ENCODE measurements around the gene POLR2I. TPM values are rescaled to one million over a fixed set of nuclear protein-coding genes. Genes with fewer than 3 reads are reported as not detected.
"Not testable (repeated sequence)": the region's sequence is repeated elsewhere in the genome, so short reads cannot be mapped to it uniquely, and the experiment has no call there.

POLR2I gene
- polyA plus RNA-seq, 4 donors = 47.4 to 78.7 (median 53.8) TPM

GRCh38 chr19:36136964-36137686 lies 22.4 kb upstream of the POLR2I start:
- DNase-seq (ENCODE audit: low read depth in 4 of 4, low spot score in 2 of 4) = no peak

GRCh38 chr19:36134867-36135266 lies 20.2 kb upstream of the POLR2I start:
- DNase-seq (ENCODE audit: low read depth in 4 of 4, low spot score in 2 of 4) = not testable (repeated sequence)

- not testable (repeated sequence) for DNase-seq (ENCODE audit: low read depth in 4 of 4, low spot score in 2 of 4)
Observed at GRCh38 chr19:36131221-36131620, 16.5 kb upstream of the POLR2I start.

GRCh38 chr19:36128392-36128736 lies 13.7 kb upstream of the POLR2I start:
- DNase-seq (ENCODE audit: low read depth in 4 of 4, low spot score in 2 of 4) = no peak

- no peak for DNase-seq (ENCODE audit: low read depth in 4 of 4, low spot score in 2 of 4)
Observed at GRCh38 chr19:36125557-36125956, 10.9 kb upstream of the POLR2I start.

GRCh38 chr19:36121486-36122124 lies 6.9 kb upstream of the POLR2I start:
- no peak for DNase-seq (ENCODE audit: low read depth in 4 of 4, low spot score in 2 of 4)

GRCh38 chr19:36120984-36121358 lies 6.3 kb upstream of the POLR2I start:
- no peak for DNase-seq (ENCODE audit: low read depth in 4 of 4, low spot score in 2 of 4)

- no peak for DNase-seq (ENCODE audit: low read depth in 4 of 4, low spot score in 2 of 4)
Observed at GRCh38 chr19:36120092-36120983, 5.7 kb upstream of the POLR2I start.

- DNase-seq (ENCODE audit: low read depth in 4 of 4, low spot score in 2 of 4) = no peak
Observed at GRCh38 chr19:36116344-36116637, 1.6 kb upstream of the POLR2I start.

GRCh38 chr19:36115453-36116343 lies 1.0 kb upstream of the POLR2I start, which contains the start of gene TBCB:
TBCB (plus strand) TSS chr19:36115468; CDS start chr19:36115561, 93 bp downstream.
- no peak for DNase-seq (ENCODE audit: low read depth in 4 of 4, low spot score in 2 of 4)

- peak in 1 of 4 donors; percentile 13 for DNase-seq (ENCODE audit: low read depth in 4 of 4, low spot score in 2 of 4)
Observed at GRCh38 chr19:36113894-36114720, 568 bp downstream of the POLR2I start.

GRCh38 chr19:36113425-36113824 lies 1.2 kb downstream of the POLR2I start:
- no peak for DNase-seq (ENCODE audit: low read depth in 4 of 4, low spot score in 2 of 4)

- DNase-seq (ENCODE audit: low read depth in 4 of 4, low spot score in 2 of 4) = no peak
Observed at GRCh38 chr19:36112678-36113077, 2.0 kb downstream of the POLR2I start.

- no peak for DNase-seq (ENCODE audit: low read depth in 4 of 4, low spot score in 2 of 4)
Observed at GRCh38 chr19:36111200-36111539, 3.5 kb downstream of the POLR2I start.

- DNase-seq (ENCODE audit: low read depth in 4 of 4, low spot score in 2 of 4) = no peak
Observed at GRCh38 chr19:36110487-36111199, 4.0 kb downstream of the POLR2I start, which contains the start of gene OVOL3. OVOL3 (plus strand) TSS chr19:36111143; CDS start chr19:36111203, 60 bp downstream.

- no peak for DNase-seq (ENCODE audit: low read depth in 4 of 4, low spot score in 2 of 4)
Observed at GRCh38 chr19:36108684-36109083, 6.0 kb downstream of the POLR2I start.

GRCh38 chr19:36106991-36107390 lies 7.7 kb downstream of the POLR2I start:
- no peak for DNase-seq (ENCODE audit: low read depth in 4 of 4, low spot score in 2 of 4)

GRCh38 chr19:36106441-36106840 lies 8.2 kb downstream of the POLR2I start:
- DNase-seq (ENCODE audit: low read depth in 4 of 4, low spot score in 2 of 4) = no peak
